ENCODE measurements around the gene UNC13A. TPM values are rescaled to one million over a fixed set of nuclear protein-coding genes. Genes with fewer than 3 reads are reported as not detected.
"Not testable (repeated sequence)": the region's sequence is repeated elsewhere in the genome, so short reads cannot be mapped to it uniquely, and the experiment has no call there.

Gene UNC13A
- total RNA-seq, 3 donors from 2014 or later (not counting 1 experiment from before 2014, with no cell fraction given): not detected

- Mint-ChIP-seq H3K4me1 (no peaks in the 10 kb centered on the region), H3K9me3 (no peaks in the 10 kb centered on the region), H3K27me3 (ENCODE audit: low read depth in 2 of 2) (no peaks in the 10 kb centered on the region), H3K27ac (no peak overlapping the region), H3K36me3 (no peaks in the 10 kb centered on the region), H3K4me3 (no peak overlapping the region)
- no peak overlapping the region for H3K27ac ChIP-seq (ENCODE audit: low read length)
- no peaks in the 10 kb centered on the region for H3K27me3 ChIP-seq (ENCODE audit: control insufficient read depth, insufficient read depth, low read length)
- no peaks in the 10 kb centered on the region for H3K9me3 ChIP-seq (ENCODE audit: control insufficient read depth, insufficient read depth, low read length)
- intact Hi-C loops (cut with micrococcal nuclease): no loop called here
- peaks cover 4% of the 10 kb centered on the region for H3K4me1 ChIP-seq (ENCODE audit: control insufficient read depth, insufficient read depth, low read length)
- H3K36me3 ChIP-seq (ENCODE audit: control insufficient read depth, insufficient read depth, low read length): peaks cover 48% of the 10 kb centered on the region
- WGBS (ENCODE audit: insufficient coverage): 97% methylated on average over 7 of the region's 7 CpGs
- no peak for TF ChIP-seq CTCF (IDR thresholded peaks at IDR 0.05)
- H3K4me3 ChIP-seq (ENCODE audit: low read length): no peak overlapping the region
- ATAC-seq: no peak
- no peak for DNase-seq
Measured at GRCh38 chr19:17572638-17573037, 115.5 kb downstream of the UNC13A start.

DNA sequence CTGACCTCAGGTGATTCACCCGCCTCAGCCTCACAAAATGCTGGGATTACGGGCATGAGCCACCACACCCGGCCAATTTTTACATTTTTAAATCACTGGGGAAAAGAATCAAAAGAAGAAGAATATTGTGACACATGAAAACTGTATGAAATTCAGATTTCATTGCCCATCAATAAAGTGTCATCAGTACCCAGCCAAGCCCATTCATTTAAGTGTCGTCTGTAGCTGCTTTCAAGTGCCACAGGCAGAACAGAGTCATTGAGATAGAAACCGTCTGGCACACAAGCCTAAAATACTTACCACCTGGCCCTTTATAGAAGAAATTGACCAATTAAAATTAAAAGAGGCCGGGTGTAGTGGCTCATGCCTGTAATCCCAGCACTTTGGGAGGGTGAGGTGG is 117.4 kb downstream of the UNC13A start:
- no peaks in the 10 kb centered on the region for H3K9me3 Mint-ChIP-seq
- no peak overlapping the region for H3K4me3 Mint-ChIP-seq
- 96% methylated on average over 6 of the region's 6 CpGs for WGBS (ENCODE audit: insufficient coverage)
- TF ChIP-seq CTCF (IDR thresholded peaks at IDR 0.05): no peak
- H3K4me3 ChIP-seq (ENCODE audit: low read length): no peak overlapping the region
- DNase-seq: no peak
- H3K36me3 Mint-ChIP-seq: no peaks in the 10 kb centered on the region
- H3K9me3 ChIP-seq (ENCODE audit: control insufficient read depth, insufficient read depth, low read length): no peaks in the 10 kb centered on the region
- no peak overlapping the region for H3K27ac Mint-ChIP-seq
- H3K27me3 ChIP-seq (ENCODE audit: control insufficient read depth, insufficient read depth, low read length): no peaks in the 10 kb centered on the region
- peaks cover 4% of the 10 kb centered on the region for H3K4me1 ChIP-seq (ENCODE audit: control insufficient read depth, insufficient read depth, low read length)
- H3K36me3 ChIP-seq (ENCODE audit: control insufficient read depth, insufficient read depth, low read length): peaks cover 55% of the 10 kb centered on the region
- no peak overlapping the region for H3K27ac ChIP-seq (ENCODE audit: low read length)
- intact Hi-C loops (cut with micrococcal nuclease): no loop called here
- H3K27me3 Mint-ChIP-seq (ENCODE audit: low read depth in 2 of 2): no peaks in the 10 kb centered on the region
- no peak for ATAC-seq
- H3K4me1 Mint-ChIP-seq: no peaks in the 10 kb centered on the region

- H3K9me3 Mint-ChIP-seq; H3K9me3 ChIP-seq (ENCODE audit: control insufficient read depth, insufficient read depth, low read length); intact Hi-C loops (cut with micrococcal nuclease); H3K27ac Mint-ChIP-seq; H3K27me3 Mint-ChIP-seq (ENCODE audit: low read depth in 2 of 2); H3K4me3 ChIP-seq (ENCODE audit: low read length); H3K4me1 Mint-ChIP-seq; H3K4me1 ChIP-seq (ENCODE audit: control insufficient read depth, insufficient read depth, low read length); DNase-seq; ATAC-seq; H3K36me3 Mint-ChIP-seq; H3K27ac ChIP-seq (ENCODE audit: low read length); H3K27me3 ChIP-seq (ENCODE audit: control insufficient read depth, insufficient read depth, low read length); H3K4me3 Mint-ChIP-seq: not testable (repeated sequence)
- H3K36me3 ChIP-seq (ENCODE audit: control insufficient read depth, insufficient read depth, low read length): peaks cover 56% of the 10 kb centered on the region
- 92% methylated on average over 2 of the region's 5 CpGs for WGBS (ENCODE audit: insufficient coverage)
Measured at GRCh38 chr19:17570291-17570690, 117.9 kb downstream of the UNC13A start.

DNA sequence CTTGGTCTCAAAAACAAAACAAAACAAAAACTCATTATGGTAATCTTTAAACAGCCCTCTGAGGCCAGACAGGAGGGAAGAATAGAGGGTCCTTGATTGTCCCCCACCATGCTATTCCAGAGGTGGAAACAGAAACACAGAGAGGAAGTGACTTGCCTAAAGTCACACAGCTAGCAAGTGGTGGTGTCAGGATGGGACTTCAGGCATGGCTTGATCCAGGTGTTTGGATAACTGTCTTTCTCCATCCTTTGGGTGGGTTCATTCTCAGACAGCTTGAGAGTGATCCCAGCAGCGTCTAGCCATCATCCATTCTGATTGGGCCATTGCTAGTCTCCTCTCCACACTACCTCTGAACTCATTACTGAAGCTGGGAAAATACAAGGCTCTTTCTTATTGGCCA is 120.2 kb downstream of the UNC13A start:
- TF ChIP-seq CTCF (IDR thresholded peaks at IDR 0.05): no peak
- Mint-ChIP-seq H3K4me1 (no peaks in the 10 kb centered on the region), H3K27me3 (ENCODE audit: low read depth in 2 of 2) (no peaks in the 10 kb centered on the region), H3K4me3 (no peak overlapping the region), H3K36me3 (no peaks in the 10 kb centered on the region), H3K9me3 (no peaks in the 10 kb centered on the region), H3K27ac (no peak overlapping the region)
- WGBS (ENCODE audit: insufficient coverage): 100% methylated on average over 1 of the region's 1 CpG
- no peak overlapping the region for H3K4me3 ChIP-seq (ENCODE audit: low read length)
- intact Hi-C loops (cut with micrococcal nuclease): no loop called here
- H3K27me3 ChIP-seq (ENCODE audit: control insufficient read depth, insufficient read depth, low read length): no peaks in the 10 kb centered on the region
- no peaks in the 10 kb centered on the region for H3K9me3 ChIP-seq (ENCODE audit: control insufficient read depth, insufficient read depth, low read length)
- DNase-seq: no peak
- ATAC-seq: no peak
- H3K27ac ChIP-seq (ENCODE audit: low read length): no peak overlapping the region
- no peaks in the 10 kb centered on the region for H3K4me1 ChIP-seq (ENCODE audit: control insufficient read depth, insufficient read depth, low read length)
- peaks cover 62% of the 10 kb centered on the region for H3K36me3 ChIP-seq (ENCODE audit: control insufficient read depth, insufficient read depth, low read length)

Measured in natural killer cell (primary cell).